Choroid plexus epithelial cell (primary cell): Measurements from ENCODE around the gene DLL1.

Experiments used
- DNase-seq: peaks from one replicate; pipeline ENCODE4 v3.0.0-alpha.2; 2010; ENCODE audit warnings: low read depth
- H3K4me3 ChIP-seq: 2 replicates; pipeline ENCODE4 v1.5.1; 2011; ENCODE audit warnings: low read depth, mild to moderate bottlenecking, control low read depth, low read length, moderate library complexity
- CTCF ChIP-seq: conservative IDR thresholded peaks from 2 replicates; pipeline ENCODE4 v1.5.1; 2011; ENCODE audit warnings: low read depth, mild to moderate bottlenecking, control low read depth, inconsistent platforms, low read length, moderate library complexity

Gene DLL1

DNA sequence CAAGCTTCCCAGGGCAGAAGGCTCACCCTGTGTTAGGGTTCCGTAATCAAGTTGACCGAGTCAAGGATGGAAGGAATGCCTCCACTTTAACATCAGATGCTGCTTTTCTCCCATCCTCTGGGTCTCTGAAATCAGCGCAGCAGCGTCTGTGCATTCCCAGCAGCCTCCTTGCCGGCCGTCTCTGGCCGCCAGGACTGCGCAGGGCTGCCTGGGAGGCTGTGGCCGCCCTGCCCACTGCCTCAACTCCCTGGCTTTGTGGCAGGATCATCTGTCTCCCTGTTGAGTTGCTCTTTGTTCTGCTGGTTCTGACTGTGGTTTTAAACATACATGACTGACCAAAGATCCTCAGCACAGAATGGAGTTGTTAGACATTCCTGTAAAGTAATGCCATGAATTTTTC is 56.5 kb downstream of the DLL1 start:
- no peak for DNase-seq

DNA sequence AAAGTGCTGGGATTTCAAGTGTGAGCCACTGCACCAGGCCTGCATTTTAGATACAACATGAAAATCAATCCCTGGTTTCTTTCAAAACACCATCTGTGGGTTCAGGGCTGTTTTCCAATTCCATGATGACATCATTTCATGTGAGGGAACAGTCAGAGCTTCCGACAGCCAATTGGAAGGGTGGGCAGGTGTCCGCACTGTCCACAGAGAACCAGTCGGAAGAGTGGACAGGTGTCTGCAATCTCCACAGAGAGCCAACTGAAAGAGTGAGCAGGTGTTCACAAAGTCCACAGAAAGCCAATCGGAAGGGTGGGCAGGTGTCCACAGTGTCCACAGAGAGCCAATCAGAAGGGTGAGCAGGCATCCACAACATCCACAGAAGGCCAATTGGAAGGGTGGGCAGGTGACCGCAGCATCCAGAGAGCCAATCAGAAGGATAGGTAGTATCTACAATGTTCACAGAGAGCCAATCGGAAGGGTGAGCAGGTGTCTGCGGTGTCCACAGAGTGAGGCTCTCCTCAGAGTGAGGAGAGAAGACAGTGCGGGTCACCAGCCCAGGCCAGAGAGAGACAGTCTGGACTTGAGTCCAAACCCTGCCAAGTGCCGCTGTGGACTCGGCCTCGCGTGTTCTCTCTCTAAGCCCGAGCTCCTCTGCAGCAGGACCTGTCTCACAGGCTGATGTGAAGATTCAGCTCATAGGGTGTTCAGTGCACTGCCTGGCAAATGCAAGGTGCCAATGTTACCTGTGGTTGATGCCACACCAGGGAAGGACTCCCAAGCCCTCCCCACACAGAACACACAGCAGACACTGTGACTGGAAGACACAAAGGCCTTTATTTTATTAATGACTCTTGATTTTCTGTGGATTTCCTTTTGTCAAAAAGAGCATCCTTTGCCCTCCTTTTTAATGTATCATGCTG is 57.3 kb downstream of the DLL1 start:
- no peak for TF ChIP-seq CTCF
- DNase-seq: no peak
- no peak overlapping the region for H3K4me3 ChIP-seq

More for the DNA sequence above, 56.5 kb downstream of the DLL1 start:
- no peak for TF ChIP-seq CTCF
- no peak overlapping the region for H3K4me3 ChIP-seq
